HEK293 (cell line): ENCODE measurements around the gene MEGF6.

Experiments used
- CTCF ChIA-PET: fragments of 350-600 bp; formaldehyde crosslinking; extraction: SDS; loops from one replicate; lab custom pipeline; 2021; ENCODE audit warnings: antibody characterized with exemption; lab: Yijun Ruan, JAX
- POLR2A ChIA-PET: fragments of 300-600 bp; formaldehyde crosslinking; extraction: SDS; loops from one replicate; lab custom pipeline; 2020; ENCODE audit warnings: antibody characterized with exemption, inconsistent platforms; lab: Yijun Ruan, JAX
- H3K27ac ChIP-seq: fragments of 200-500 bp; sonication (Bioruptor generic); 2 replicates; pipeline ENCODE4 v1.5.1; 2014; ENCODE audit warnings: low read depth, low read length, control low read depth, inconsistent platforms; ENCODE audit errors: extremely low read depth
- H3K36me3 ChIP-seq, 2 experiments: fragments of 200-500 bp in 1 of 2; sonication (Bioruptor generic) in 1 of 2; 1 replicate in 1 of 2; 2 replicates in 1 of 2; pipeline ENCODE4 v1.5.1; 2014 to 2017; ENCODE audit warnings: inconsistent platforms in 2 of 2, low read length in 2 of 2; ENCODE audit not compliant: control insufficient read depth in 2 of 2, insufficient read depth in 1 of 2
- H3K4me1 ChIP-seq: fragments of 200-500 bp; sonication (Bioruptor generic); 2 replicates; pipeline ENCODE4 v1.5.1; 2014; ENCODE audit warnings: mild to moderate bottlenecking, low read length, inconsistent platforms; ENCODE audit not compliant: control insufficient read depth, insufficient read depth
- H3K4me3 ChIP-seq: 2 replicates; pipeline ENCODE4 v1.5.1; 2011; ENCODE audit warnings: low read depth, mild to moderate bottlenecking, control low read depth, low read length, moderate library complexity
- H3K9me3 ChIP-seq: fragments of 200-500 bp; sonication (Bioruptor generic); 2 replicates; pipeline ENCODE4 v1.5.1; 2014; ENCODE audit warnings: low read depth, low read length, inconsistent platforms; ENCODE audit not compliant: control insufficient read depth, insufficient read depth
- GLIS1 ChIP-seq: fragments of 450-650 bp; formaldehyde crosslinking; IDR thresholded peaks from 2 replicates; pipeline ENCODE4 v1.5.1; 2016; ENCODE audit warnings: missing biosample characterization, missing genetic modification characterization
- GLIS2 ChIP-seq: fragments of 450-650 bp; formaldehyde crosslinking; IDR thresholded peaks from 2 replicates; pipeline ENCODE4 v1.5.1; 2016; ENCODE audit warnings: missing biosample characterization, missing genetic modification characterization
- HIC1 ChIP-seq: fragments of 450-650 bp; formaldehyde crosslinking; IDR thresholded peaks from 2 replicates; pipeline ENCODE4 v1.5.1; 2016; ENCODE audit warnings: missing biosample characterization, missing genetic modification characterization
- KLF9 ChIP-seq: fragments of 450-650 bp; formaldehyde crosslinking; IDR thresholded peaks from 2 replicates; pipeline ENCODE4 v1.5.1; 2016; ENCODE audit warnings: missing biosample characterization, missing genetic modification characterization, low read depth
- REPIN1 ChIP-seq: fragments of 450-650 bp; formaldehyde crosslinking; IDR thresholded peaks from 2 replicates; pipeline ENCODE4 v1.5.1; 2017; ENCODE audit warnings: missing biosample characterization, missing genetic modification characterization, low read depth
- TCF7L2 ChIP-seq: IDR thresholded peaks from 2 replicates; pipeline ENCODE4 v1.6.1; 2011; ENCODE audit warnings: low read depth, mild to moderate bottlenecking, inconsistent platforms, low read length, moderate library complexity, borderline replicate concordance
- ZEB2 ChIP-seq: fragments of 450-650 bp; formaldehyde crosslinking; IDR thresholded peaks from 2 replicates; pipeline ENCODE4 v1.5.1; 2016; ENCODE audit warnings: missing biosample characterization, missing genetic modification characterization
- ZFP37 ChIP-seq: fragments of 450-650 bp; formaldehyde crosslinking; IDR thresholded peaks from 2 replicates; pipeline ENCODE4 v1.5.1; 2016; ENCODE audit warnings: missing biosample characterization, missing genetic modification characterization
- ZFP41 ChIP-seq: fragments of 450-650 bp; formaldehyde crosslinking; IDR thresholded peaks from 2 replicates; pipeline ENCODE4 v1.5.1; 2016; ENCODE audit warnings: missing biosample characterization, missing genetic modification characterization, borderline replicate concordance
- ZNF114 ChIP-seq: fragments of 450-650 bp; formaldehyde crosslinking; IDR thresholded peaks from 2 replicates; pipeline ENCODE4 v1.5.0; 2017; ENCODE audit warnings: missing biosample characterization, missing genetic modification characterization
- ZNF211 ChIP-seq: fragments of 450-650 bp; formaldehyde crosslinking; IDR thresholded peaks from 2 replicates; pipeline ENCODE4 v1.5.1; 2016; ENCODE audit warnings: low read depth, missing biosample characterization, missing genetic modification characterization
- ZNF302 ChIP-seq: fragments of 450-650 bp; formaldehyde crosslinking; IDR thresholded peaks from 2 replicates; pipeline ENCODE4 v1.5.1; 2016; ENCODE audit warnings: missing biosample characterization, missing genetic modification characterization, low read depth
- ZNF416 ChIP-seq: fragments of 450-650 bp; formaldehyde crosslinking; IDR thresholded peaks from 2 replicates; pipeline ENCODE4 v1.5.1; 2016; ENCODE audit warnings: missing biosample characterization, missing genetic modification characterization
- ZNF518A ChIP-seq: fragments of 450-650 bp; formaldehyde crosslinking; conservative IDR thresholded peaks from 2 replicates; pipeline ENCODE4 v1.5.1; 2016; ENCODE audit warnings: low read depth, missing biosample characterization, missing genetic modification characterization
- ZNF529 ChIP-seq: fragments of 450-650 bp; formaldehyde crosslinking; IDR thresholded peaks from 2 replicates; pipeline ENCODE4 v1.5.1; 2017; ENCODE audit warnings: missing genetic modification characterization, missing biosample characterization; ENCODE audit not compliant: insufficient replicate concordance
- ZNF544 ChIP-seq: fragments of 450-650 bp; formaldehyde crosslinking; IDR thresholded peaks from 2 replicates; pipeline ENCODE4 v1.5.0; 2017; ENCODE audit warnings: missing biosample characterization, missing genetic modification characterization
- TF ChIP-seq, protein P1 (sequence below): fragments of 450-650 bp; formaldehyde crosslinking; IDR thresholded peaks from 2 replicates; pipeline ENCODE4 v1.5.1; 2016; ENCODE audit warnings: missing biosample characterization, missing genetic modification characterization
- TF ChIP-seq, protein P2 (sequence below): fragments of 450-650 bp; formaldehyde crosslinking; IDR thresholded peaks from 2 replicates; pipeline ENCODE4; 2016; ENCODE audit warnings: missing biosample characterization, missing genetic modification characterization
- TF ChIP-seq, protein P3 (sequence below): fragments of 450-650 bp; formaldehyde crosslinking; IDR thresholded peaks from 2 replicates; pipeline ENCODE4 v1.5.1; 2016; ENCODE audit warnings: missing biosample characterization, missing genetic modification characterization

The MEGF6 gene

DNA sequence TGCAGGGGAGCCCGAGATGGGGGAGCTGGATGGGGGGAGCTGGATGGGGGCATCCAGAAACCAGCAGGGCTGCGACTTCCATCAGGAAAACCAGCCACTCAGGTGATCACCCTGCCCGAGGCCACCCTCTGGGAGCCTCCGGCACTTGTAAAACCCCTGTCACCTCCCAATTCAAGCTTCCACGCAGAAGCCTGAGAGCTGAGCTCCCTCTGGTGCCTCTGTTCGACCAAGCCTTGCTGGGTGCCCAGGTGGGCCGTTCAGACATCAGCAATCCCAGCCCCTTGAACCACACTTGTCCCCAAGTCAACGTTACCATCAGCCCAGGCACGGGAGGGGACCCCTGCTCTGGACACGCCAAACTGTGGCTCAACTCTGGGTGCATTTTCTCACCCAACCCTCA is 59.6 kb downstream of the MEGF6 start (continued):
- TF ChIP-seq HIC1 (tag by site-specific recombination) (no peak), GLIS1 (tag by site-specific recombination) (no peak), ZNF211 (tag by site-specific recombination) (no peak)
- TF ChIP-seq, protein P1, sequence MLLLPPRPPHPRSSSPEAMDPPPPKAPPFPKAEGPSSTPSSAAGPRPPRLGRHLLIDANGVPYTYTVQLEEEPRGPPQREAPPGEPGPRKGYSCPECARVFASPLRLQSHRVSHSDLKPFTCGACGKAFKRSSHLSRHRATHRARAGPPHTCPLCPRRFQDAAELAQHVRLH: no peak

GRCh38 chr1:3551290-3551678 is 60.0 kb downstream of the MEGF6 start:
- Histone ChIP-seq H3K4me1 (peaks cover 3% of the 10 kb centered on the region; the same call in 1 of the 2 replicates), H3K36me3 (no peaks in the 10 kb centered on the region), H3K9me3 (no peaks in the 10 kb centered on the region), H3K27ac (no peak overlapping the region), H3K4me3 (no peak overlapping the region)
- TF ChIP-seq GLIS2 (tag by site-specific recombination) (0 out of 2 replicates have a peak, but pooled peaks have one; percentile 29), REPIN1 (tag by site-specific recombination) (no peak), GLIS1 (tag by site-specific recombination) (peak; percentile 83)
- TF ChIP-seq, protein P2, sequence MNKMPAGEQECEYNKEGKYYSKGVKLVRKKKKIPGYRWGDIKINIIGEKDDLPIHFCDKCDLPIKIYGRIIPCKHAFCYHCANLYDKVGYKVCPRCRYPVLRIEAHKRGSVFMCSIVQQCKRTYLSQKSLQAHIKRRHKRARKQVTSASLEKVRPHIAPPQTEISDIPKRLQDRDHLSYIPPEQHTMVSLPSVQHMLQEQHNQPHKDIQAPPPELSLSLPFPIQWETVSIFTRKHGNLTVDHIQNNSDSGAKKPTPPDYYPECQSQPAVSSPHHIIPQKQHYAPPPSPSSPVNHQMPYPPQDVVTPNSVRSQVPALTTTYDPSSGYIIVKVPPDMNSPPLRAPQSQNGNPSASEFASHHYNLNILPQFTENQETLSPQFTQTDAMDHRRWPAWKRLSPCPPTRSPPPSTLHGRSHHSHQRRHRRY (tag by site-specific recombination): no peak
- POLR2A ChIA-PET: no interaction called here
- CTCF ChIA-PET: interaction anchor here (0.7 to 1.5 kb wide), 4 partner anchors 13 to 98 kb away, joined by 3 to 6 read pairs (median 3); no protein-coding TSS in a partner anchor

DNA sequence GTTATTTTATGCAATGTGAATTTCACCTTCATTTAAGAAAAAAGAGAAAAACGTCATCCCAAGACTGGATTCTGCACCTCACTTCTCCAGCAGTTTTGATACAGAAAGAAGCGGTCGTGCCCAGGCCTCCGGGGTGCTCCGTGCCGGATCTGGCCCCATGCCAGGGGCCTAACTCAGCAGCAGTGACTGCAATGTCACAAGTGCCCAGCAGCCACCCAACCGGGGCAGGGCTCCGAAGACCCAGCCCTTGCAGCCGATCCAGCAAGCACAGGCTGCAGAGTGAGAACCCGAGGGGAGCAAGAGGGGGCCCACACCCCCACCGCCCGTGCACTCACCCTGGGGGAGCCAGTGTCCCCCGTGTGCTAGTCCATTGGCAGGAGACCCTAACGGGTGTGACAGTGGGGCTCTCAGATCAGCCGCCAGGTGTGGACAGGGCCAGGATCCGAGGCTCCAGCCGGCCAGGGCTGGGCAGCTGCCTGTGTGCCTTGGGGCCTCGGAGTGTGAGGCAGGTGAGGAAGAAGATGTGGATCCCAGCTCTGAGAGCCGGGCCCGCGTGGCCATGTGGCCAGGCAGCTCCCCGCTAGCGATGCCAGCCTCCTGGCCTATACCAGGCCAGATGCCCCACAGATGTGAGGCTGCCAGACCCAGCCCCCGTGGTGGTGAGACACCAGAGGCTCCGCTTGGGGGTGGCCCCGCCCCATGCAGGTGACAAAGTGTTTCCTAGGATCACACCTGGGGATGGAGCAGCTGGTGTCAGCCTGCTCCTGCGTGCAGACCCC is 60.6 kb downstream of the MEGF6 start:
- H3K9me3 ChIP-seq: no peaks in the 10 kb centered on the region
- CTCF ChIA-PET: interaction anchor here (1.2 kb wide), 1 partner anchor 14 kb away, joined by 6 read pairs; no protein-coding TSS in a partner anchor
- H3K36me3 ChIP-seq: no peaks in the 10 kb centered on the region

GRCh38 chr1:3548895-3549294 is 62.4 kb downstream of the MEGF6 start:
- ChIA-PET POLR2A (no interaction called here), CTCF (interaction anchor here (0.6 to 1.1 kb wide), 2 partner anchors 58 to 71 kb away, joined by 4 to 5 read pairs; no protein-coding TSS in a partner anchor)
- no peak overlapping the region for H3K4me3 ChIP-seq
- TF ChIP-seq ZFP41 (tag by site-specific recombination) (no peak), ZNF114 (tag by site-specific recombination) (no peak), ZNF302 (no peak), TCF7L2 (no peak), ZNF416 (no peak), ZNF518A (tag by site-specific recombination) (no peak), KLF9 (no peak), ZNF544 (tag by site-specific recombination) (no peak), ZFP37 (tag by site-specific recombination) (no peak)
- TF ChIP-seq, protein P3, sequence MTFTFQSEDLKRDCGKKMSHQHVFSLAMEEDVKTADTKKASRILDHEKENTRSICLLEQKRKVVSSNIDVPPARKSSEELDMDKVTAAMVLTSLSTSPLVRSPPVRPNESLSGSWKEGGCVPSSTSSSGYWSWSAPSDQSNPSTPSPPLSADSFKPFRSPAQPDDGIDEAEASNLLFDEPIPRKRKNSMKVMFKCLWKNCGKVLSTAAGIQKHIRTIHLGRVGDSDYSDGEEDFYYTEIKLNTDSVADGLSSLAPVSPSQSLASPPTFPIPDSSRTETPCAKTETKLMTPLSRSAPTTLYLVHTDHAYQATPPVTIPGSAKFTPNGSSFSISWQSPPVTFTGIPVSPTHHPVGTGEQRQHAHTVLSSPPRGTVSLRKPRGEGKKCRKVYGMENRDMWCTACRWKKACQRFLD (tag by site-specific recombination): no peak

More for the DNA sequence above, 60.6 kb downstream of the MEGF6 start:
- no peak overlapping the region for H3K4me3 ChIP-seq
- no peak for TF ChIP-seq ZEB2 (tag by site-specific recombination)
- no peak for TF ChIP-seq ZNF529 (tag by site-specific recombination)
- TF ChIP-seq, all 188 proteins: peak for 0
- POLR2A ChIA-PET: no interaction called here
- Histone ChIP-seq H3K4me1 (peaks cover 3% of the 10 kb centered on the region; the same call in 1 of the 2 replicates), H3K27ac (no peak overlapping the region)

More at GRCh38 chr1:3548895-3549294, 62.4 kb downstream of the MEGF6 start:
- H3K27ac ChIP-seq: no peak overlapping the region
- H3K9me3 ChIP-seq: no peaks in the 10 kb centered on the region
- peaks cover 3% of the 10 kb centered on the region; the same call in 1 of the 2 replicates for H3K4me1 ChIP-seq
- no peaks in the 10 kb centered on the region for H3K36me3 ChIP-seq
